ENCODE measurements around the gene ERCC5.

The ERCC5 gene

GRCh38 chr13:102901615-102902305, 55.9 kb downstream of the ERCC5 start:
- Histone ChIP-seq H3K36me3 (ENCODE audit: control insufficient read depth, insufficient read depth, low read length) (no peaks in the 10 kb centered on the region), H3K9me3 (ENCODE audit: control insufficient read depth, low read length) (no peaks in the 10 kb centered on the region), H3K27me3 (ENCODE audit: control insufficient read depth, insufficient read depth, low read length) (no peaks in the 10 kb centered on the region), H3K4me3 (ENCODE audit: low read length) (no peak overlapping the region), H3K4me1 (ENCODE audit: control insufficient read depth, insufficient read depth, low read length) (peaks cover 51% of the 10 kb centered on the region), H3K9ac (ENCODE audit: low read length) (no peak overlapping the region)

DNA sequence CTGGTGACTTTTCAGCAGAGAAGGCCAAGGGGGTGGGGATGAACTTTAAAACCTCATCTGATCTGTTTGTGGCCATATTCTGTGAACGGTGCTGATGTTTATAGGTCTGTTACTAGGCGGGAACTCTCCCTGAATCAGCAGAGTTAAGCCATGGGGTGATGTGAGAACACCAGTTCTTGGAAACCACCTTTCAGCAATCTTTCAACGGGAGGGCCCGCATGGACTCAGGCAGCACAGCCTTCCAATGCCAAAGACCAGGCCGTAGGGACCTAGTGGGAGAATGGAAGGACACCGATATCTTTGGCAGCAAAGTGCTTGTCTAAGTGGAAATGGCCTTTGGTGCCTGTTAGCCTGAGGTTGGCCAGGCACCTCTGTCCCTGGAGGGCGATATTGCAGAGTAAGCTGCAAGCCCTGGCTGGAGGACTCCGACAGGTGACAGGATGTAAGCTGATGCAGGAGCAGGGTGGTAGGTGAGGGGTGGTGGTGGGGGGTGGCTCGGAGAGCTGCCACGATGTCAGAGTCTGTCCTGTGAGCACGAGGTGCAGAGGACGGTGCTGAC, 57.0 kb downstream of the ERCC5 start:
- no peak overlapping the region for H3K9ac ChIP-seq (ENCODE audit: low read length)
- H3K9me3 ChIP-seq (ENCODE audit: control insufficient read depth, low read length): no peaks in the 10 kb centered on the region
- H3K36me3 ChIP-seq (ENCODE audit: control insufficient read depth, insufficient read depth, low read length): no peaks in the 10 kb centered on the region
- no peak overlapping the region for H3K4me3 ChIP-seq (ENCODE audit: low read length)
- peaks cover 46% of the 10 kb centered on the region for H3K4me1 ChIP-seq (ENCODE audit: control insufficient read depth, insufficient read depth, low read length)
- H3K27me3 ChIP-seq (ENCODE audit: control insufficient read depth, insufficient read depth, low read length): no peaks in the 10 kb centered on the region

- H3K9ac ChIP-seq (ENCODE audit: low read length): no peak overlapping the region
- H3K4me3 ChIP-seq (ENCODE audit: low read length): no peak overlapping the region
Measured at GRCh38 chr13:102903659-102904407, 58.0 kb downstream of the ERCC5 start.

DNA sequence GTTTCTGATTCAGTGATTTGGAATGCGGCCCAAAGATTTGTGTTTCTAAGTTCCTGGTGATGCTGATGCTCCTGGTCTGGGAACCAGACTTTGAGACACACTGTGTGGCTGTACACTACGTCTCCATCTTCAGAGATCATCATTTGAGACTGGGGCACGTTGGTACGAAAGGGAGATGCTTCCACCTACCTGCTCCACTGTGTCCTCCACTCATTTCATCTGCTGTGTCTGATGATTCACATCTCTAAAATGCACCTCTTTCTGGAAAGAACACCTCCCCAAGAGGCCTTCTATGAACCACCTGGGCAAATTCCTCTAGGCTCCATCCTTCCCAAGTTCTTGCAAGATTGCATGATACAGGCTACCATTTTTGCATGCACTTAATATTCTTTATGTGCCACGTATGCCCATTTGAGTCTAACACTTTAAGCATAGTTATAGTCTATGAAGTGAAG, 58.6 kb downstream of the ERCC5 start:
- Histone ChIP-seq H3K9ac (ENCODE audit: low read length) (no peak overlapping the region), H3K4me1 (ENCODE audit: control insufficient read depth, insufficient read depth, low read length) (peaks cover 38% of the 10 kb centered on the region)

More at GRCh38 chr13:102903659-102904407, 58.0 kb downstream of the ERCC5 start:
- Histone ChIP-seq H3K36me3 (ENCODE audit: control insufficient read depth, insufficient read depth, low read length) (no peaks in the 10 kb centered on the region), H3K9me3 (ENCODE audit: control insufficient read depth, low read length) (no peaks in the 10 kb centered on the region), H3K4me1 (ENCODE audit: control insufficient read depth, insufficient read depth, low read length) (peaks cover 42% of the 10 kb centered on the region), H3K27me3 (ENCODE audit: control insufficient read depth, insufficient read depth, low read length) (no peaks in the 10 kb centered on the region)

DNA sequence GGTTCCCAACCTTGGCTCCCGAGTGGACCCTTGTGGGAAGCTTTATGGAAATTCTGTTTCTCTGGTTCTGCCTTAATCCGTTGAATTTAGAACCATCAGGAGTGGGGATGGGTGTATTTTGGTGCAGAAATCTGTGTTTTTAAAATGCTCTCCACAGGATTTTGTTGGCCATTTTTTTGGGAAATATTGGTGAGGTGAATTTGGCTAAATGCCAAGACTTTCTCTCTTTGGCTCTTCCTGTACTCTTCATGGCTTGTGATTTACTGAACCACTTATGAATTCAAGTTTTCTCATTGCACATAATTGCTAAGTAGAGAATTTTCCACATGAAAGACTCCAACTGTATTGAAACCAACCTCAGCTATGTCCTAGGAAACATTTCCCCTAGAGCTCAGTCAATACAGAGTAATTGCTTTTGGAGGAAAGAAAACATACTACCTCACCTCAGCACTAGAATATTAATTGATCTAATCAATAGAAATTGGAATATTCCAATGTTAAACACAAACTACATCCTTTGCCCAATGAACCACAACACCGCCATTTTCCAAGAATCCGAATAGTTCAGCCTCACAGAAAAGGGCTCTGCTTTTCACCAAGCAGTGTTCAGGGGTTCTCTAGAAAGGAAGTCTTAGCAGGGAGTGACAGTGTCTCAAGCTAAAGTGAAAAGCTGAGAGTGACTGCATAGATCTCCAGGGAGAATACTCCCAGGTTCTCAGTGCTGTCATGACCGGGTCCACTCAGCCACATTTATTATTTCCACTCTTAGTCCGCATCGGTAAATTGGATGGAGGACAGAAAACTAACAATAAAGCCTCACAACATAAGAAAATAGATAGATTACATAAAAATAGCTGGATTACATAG, 60.3 kb downstream of the ERCC5 start:
- no peak overlapping the region for H3K4me3 ChIP-seq (ENCODE audit: low read length)
- peaks cover 27% of the 10 kb centered on the region for H3K4me1 ChIP-seq (ENCODE audit: control insufficient read depth, insufficient read depth, low read length)
- no peaks in the 10 kb centered on the region for H3K9me3 ChIP-seq (ENCODE audit: control insufficient read depth, low read length)
- no peak overlapping the region for H3K9ac ChIP-seq (ENCODE audit: low read length)
- no peaks in the 10 kb centered on the region for H3K36me3 ChIP-seq (ENCODE audit: control insufficient read depth, insufficient read depth, low read length)
- no peaks in the 10 kb centered on the region for H3K27me3 ChIP-seq (ENCODE audit: control insufficient read depth, insufficient read depth, low read length)

More for the DNA sequence above, 58.6 kb downstream of the ERCC5 start:
- Histone ChIP-seq H3K9me3 (ENCODE audit: control insufficient read depth, low read length) (no peaks in the 10 kb centered on the region), H3K36me3 (ENCODE audit: control insufficient read depth, insufficient read depth, low read length) (no peaks in the 10 kb centered on the region), H3K4me3 (ENCODE audit: low read length) (no peak overlapping the region), H3K27me3 (ENCODE audit: control insufficient read depth, insufficient read depth, low read length) (no peaks in the 10 kb centered on the region)

- peaks cover 20% of the 10 kb centered on the region for H3K4me1 ChIP-seq (ENCODE audit: control insufficient read depth, insufficient read depth, low read length)
- H3K27me3 ChIP-seq (ENCODE audit: control insufficient read depth, insufficient read depth, low read length): no peaks in the 10 kb centered on the region
- H3K36me3 ChIP-seq (ENCODE audit: control insufficient read depth, insufficient read depth, low read length): no peaks in the 10 kb centered on the region
- H3K9me3 ChIP-seq (ENCODE audit: control insufficient read depth, low read length): no peaks in the 10 kb centered on the region
- no peak overlapping the region for H3K9ac ChIP-seq (ENCODE audit: low read length)
- H3K4me3 ChIP-seq (ENCODE audit: low read length): no peak overlapping the region
Measured at GRCh38 chr13:102907016-102907756, 61.4 kb downstream of the ERCC5 start.

GRCh38 chr13:102907886-102908515, 62.2 kb downstream of the ERCC5 start:
- Histone ChIP-seq H3K9ac (ENCODE audit: low read length) (no peak overlapping the region), H3K4me3 (ENCODE audit: low read length) (no peak overlapping the region), H3K9me3 (ENCODE audit: control insufficient read depth, low read length) (no peaks in the 10 kb centered on the region), H3K27me3 (ENCODE audit: control insufficient read depth, insufficient read depth, low read length) (no peaks in the 10 kb centered on the region), H3K4me1 (ENCODE audit: control insufficient read depth, insufficient read depth, low read length) (peaks cover 12% of the 10 kb centered on the region), H3K36me3 (ENCODE audit: control insufficient read depth, insufficient read depth, low read length) (no peaks in the 10 kb centered on the region)

DNA sequence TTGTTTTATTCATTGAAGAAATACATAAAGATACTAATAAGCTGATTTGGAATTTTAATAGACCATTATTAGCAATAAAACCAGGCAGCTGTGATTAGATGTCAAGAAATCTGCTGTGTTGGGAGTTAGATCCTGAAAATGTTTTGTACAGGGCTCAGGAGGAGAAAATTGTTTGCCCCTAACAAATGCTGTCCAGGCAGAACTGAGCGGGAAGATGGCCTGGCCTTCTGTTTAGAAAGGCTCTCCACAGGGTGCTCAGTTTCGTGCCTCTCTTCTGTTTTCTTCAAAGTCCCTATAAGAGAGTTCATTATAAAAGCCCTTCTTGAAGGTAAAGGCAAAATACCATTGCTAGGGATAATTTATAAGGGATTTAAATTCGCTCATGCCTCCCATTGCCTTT, 64.1 kb downstream of the ERCC5 start:
- no peak overlapping the region for H3K4me3 ChIP-seq (ENCODE audit: low read length)

GRCh38 chr13:102911336-102911735, 65.5 kb downstream of the ERCC5 start:
- Histone ChIP-seq H3K27me3 (ENCODE audit: control insufficient read depth, insufficient read depth, low read length) (no peaks in the 10 kb centered on the region), H3K4me3 (ENCODE audit: low read length) (no peak overlapping the region), H3K9ac (ENCODE audit: low read length) (no peak overlapping the region), H3K4me1 (ENCODE audit: control insufficient read depth, insufficient read depth, low read length) (peaks cover 20% of the 10 kb centered on the region), H3K36me3 (ENCODE audit: control insufficient read depth, insufficient read depth, low read length) (no peaks in the 10 kb centered on the region), H3K9me3 (ENCODE audit: control insufficient read depth, low read length) (no peaks in the 10 kb centered on the region)

More for the DNA sequence above, 64.1 kb downstream of the ERCC5 start:
- Histone ChIP-seq H3K4me1 (ENCODE audit: control insufficient read depth, insufficient read depth, low read length) (peaks cover 20% of the 10 kb centered on the region), H3K27me3 (ENCODE audit: control insufficient read depth, insufficient read depth, low read length) (no peaks in the 10 kb centered on the region), H3K36me3 (ENCODE audit: control insufficient read depth, insufficient read depth, low read length) (no peaks in the 10 kb centered on the region), H3K9ac (ENCODE audit: low read length) (no peak overlapping the region), H3K9me3 (ENCODE audit: control insufficient read depth, low read length) (no peaks in the 10 kb centered on the region)

DNA sequence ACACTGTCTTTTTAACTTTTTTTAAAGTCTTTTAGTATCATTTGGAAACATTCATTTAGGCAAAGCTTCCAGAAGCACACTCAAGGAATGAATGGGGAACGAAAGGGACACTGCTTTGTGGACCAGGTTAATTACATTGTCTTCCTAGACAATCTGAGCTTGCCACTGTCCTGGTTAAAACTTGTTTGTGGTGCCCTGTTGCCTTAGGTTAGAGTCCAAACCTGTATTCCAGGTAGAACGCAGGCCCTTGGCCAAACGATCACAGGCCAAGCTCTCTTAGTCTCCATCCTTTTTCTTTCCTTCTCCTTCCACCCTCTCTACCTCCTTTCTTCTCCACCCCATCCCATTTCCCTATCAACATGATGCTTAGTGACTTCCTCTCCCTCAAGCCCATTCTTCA, 66.8 kb downstream of the ERCC5 start:
- Histone ChIP-seq H3K9me3 (ENCODE audit: control insufficient read depth, low read length) (no peaks in the 10 kb centered on the region), H3K4me3 (ENCODE audit: low read length) (no peak overlapping the region), H3K9ac (ENCODE audit: low read length) (no peak overlapping the region), H3K4me1 (ENCODE audit: control insufficient read depth, insufficient read depth, low read length) (peaks cover 20% of the 10 kb centered on the region), H3K27me3 (ENCODE audit: control insufficient read depth, insufficient read depth, low read length) (no peaks in the 10 kb centered on the region), H3K36me3 (ENCODE audit: control insufficient read depth, insufficient read depth, low read length) (no peaks in the 10 kb centered on the region)

DNA sequence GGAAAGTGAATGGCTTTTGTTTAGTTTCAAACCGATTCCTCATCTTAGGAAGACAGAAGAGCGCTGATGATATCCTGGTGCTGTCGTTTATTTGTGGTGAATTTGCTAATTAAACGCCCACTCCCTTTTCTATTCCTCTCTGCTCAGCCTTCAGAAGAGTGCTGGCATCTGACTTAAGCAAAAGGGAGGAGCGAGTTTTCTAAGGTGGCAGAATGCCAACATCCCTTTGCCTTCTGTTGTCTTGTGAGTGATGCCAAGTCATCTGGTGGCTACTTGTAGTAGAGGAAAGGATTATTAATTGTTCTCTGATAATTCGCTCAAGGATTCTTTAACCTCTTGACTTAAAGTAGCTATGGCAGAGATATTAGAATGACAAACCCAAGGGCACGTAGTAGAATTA, 68.1 kb downstream of the ERCC5 start:
- Histone ChIP-seq H3K4me3 (ENCODE audit: low read length) (no peak overlapping the region), H3K9me3 (ENCODE audit: control insufficient read depth, low read length) (no peaks in the 10 kb centered on the region), H3K36me3 (ENCODE audit: control insufficient read depth, insufficient read depth, low read length) (no peaks in the 10 kb centered on the region), H3K9ac (ENCODE audit: low read length) (no peak overlapping the region), H3K27me3 (ENCODE audit: control insufficient read depth, insufficient read depth, low read length) (no peaks in the 10 kb centered on the region), H3K4me1 (ENCODE audit: control insufficient read depth, insufficient read depth, low read length) (peaks cover 13% of the 10 kb centered on the region)
